GM13977 (cell line): ENCODE measurements around the gene ZBTB17.
"Not testable (repeated sequence)": the region's sequence is repeated elsewhere in the genome, so short reads cannot be mapped to it uniquely, and the experiment has no call there.

ENCODE experiments used
- DNase-seq: peaks from one replicate; pipeline ENCODE4 v3.0.0; 2012; ENCODE audit warnings: low spot score
- in situ Hi-C: fragments of 300-500 bp; cut with MboI; formaldehyde crosslinking; loops from one replicate; pipeline ENCODE4 v1.12.0; 2022; ENCODE audit warnings: low sequenced_read_pairs, low pct_unique_long_range_greater_than_20kb, mixed read lengths, inconsistent platforms; ENCODE audit not compliant: unreplicated experiment
- TF ChIP-seq, protein P1 (sequence below): IDR thresholded peaks from 2 replicates; pipeline ENCODE4 v1.5.1; 2012; ENCODE audit warnings: mild to moderate bottlenecking, control low read depth; ENCODE audit not compliant: insufficient read depth; ENCODE audit errors: extremely low read depth, missing control alignments

The ZBTB17 gene

DNA sequence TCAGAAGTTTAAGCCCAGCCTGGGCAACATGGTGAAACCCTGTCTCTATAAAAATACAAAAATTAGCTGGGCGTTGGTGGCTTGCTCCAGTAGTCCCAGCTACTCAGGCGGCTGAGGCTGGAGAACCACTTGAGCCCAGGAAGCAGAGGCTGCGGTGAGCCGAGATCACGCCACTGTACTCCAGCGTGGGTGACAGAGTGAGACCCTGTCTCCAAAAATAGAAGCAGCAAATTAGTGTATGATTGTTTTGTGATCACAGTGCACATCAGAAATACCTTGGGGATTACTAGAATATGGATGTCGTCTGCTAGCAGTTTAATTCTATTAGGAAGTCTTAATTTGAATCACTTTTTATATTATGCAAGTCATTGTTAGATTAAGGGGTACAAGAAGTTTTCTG is 59.0 kb downstream of the ZBTB17 start:
- peak; percentile 21 for DNase-seq
- in situ Hi-C loops, result no loop called here

DNA sequence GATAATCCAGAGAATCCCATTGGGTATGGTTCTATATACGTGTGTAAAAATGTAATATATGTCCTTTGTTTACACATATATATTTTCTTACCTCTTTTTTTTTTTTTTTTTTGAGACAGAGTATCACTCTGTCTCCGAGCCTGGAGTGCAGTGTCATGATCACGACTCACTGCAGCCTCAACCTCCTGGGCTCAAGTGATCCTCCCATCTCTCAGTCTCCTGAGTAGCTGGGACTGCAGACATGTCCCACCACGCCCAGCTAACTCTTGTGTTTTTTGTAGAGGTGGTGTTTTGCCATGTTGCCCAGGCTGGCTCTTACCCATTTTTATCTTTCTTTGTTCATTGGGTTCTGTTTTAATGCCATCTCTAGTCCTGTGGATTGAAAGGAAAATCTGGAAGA is 59.5 kb downstream of the ZBTB17 start:
- in situ Hi-C loops, result no loop called here
- no peak for DNase-seq
- TF ChIP-seq, protein P1, sequence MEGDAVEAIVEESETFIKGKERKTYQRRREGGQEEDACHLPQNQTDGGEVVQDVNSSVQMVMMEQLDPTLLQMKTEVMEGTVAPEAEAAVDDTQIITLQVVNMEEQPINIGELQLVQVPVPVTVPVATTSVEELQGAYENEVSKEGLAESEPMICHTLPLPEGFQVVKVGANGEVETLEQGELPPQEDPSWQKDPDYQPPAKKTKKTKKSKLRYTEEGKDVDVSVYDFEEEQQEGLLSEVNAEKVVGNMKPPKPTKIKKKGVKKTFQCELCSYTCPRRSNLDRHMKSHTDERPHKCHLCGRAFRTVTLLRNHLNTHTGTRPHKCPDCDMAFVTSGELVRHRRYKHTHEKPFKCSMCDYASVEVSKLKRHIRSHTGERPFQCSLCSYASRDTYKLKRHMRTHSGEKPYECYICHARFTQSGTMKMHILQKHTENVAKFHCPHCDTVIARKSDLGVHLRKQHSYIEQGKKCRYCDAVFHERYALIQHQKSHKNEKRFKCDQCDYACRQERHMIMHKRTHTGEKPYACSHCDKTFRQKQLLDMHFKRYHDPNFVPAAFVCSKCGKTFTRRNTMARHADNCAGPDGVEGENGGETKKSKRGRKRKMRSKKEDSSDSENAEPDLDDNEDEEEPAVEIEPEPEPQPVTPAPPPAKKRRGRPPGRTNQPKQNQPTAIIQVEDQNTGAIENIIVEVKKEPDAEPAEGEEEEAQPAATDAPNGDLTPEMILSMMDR, result no peak

More for the DNA sequence above, 59.0 kb downstream of the ZBTB17 start:
- TF ChIP-seq, protein P1, result no peak

DNA sequence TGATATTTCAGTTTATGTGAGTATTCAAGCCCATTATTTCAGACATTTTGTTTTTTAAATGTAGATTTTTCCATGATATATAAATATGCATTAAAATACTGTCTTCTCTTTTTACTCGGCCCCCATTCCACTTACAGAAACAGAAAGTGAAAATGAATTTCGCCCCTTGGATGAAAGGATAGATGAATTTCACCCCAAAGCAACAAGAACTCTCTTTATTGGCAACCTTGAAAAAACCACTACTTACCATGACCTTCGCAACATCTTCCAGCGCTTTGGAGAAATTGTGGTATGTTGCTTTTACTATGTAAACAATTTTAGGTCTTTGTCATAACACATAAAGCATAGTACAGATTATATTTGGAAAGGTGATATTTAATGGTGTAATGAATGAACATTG is 59.9 kb downstream of the ZBTB17 start:
- in situ Hi-C loops, result no loop called here
- no peak for DNase-seq
- TF ChIP-seq, protein P1, result no peak

DNA sequence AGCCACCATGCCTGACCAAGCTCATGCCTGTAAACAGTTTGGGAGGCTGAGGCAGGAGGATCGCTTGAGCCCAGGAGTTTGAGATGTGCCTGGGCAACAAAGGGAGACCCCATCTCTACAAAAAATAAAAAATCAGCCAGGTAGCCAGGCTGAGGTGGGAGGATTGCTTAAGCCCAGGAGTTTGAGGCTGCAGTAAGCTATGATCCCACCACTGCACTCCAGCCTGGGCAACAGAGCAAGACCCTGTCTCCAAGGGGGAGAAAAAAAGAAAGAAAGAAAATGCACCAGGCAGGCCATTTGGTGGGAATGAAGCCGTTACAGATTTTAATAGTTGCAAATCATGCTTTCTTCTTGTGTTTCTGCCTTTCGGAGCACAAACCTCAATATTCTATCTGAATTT is 62.3 kb downstream of the ZBTB17 start:
- in situ Hi-C loops, DNase-seq: not testable (repeated sequence)

DNA sequence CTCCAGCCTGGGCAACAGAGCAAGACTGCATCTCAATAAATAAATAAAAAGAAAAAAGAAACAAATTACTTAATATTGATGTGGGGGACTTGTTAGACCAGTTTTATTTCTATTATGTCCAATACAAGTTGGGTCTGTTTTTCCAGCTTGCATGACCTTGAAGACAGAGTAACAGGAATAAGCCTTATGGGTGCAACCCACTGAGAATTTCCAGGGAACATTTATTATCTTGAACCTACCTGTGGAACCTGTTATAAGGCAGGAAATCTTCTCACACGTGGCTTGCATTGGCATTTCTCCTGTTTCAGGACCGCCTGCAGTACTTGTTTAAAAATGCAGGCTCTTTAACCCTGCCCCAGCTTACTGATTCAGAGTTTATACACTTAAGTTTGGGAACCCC is 64.0 kb downstream of the ZBTB17 start:
- in situ Hi-C loops, result no loop called here
- no peak for DNase-seq
- TF ChIP-seq, protein P1, result no peak

DNA sequence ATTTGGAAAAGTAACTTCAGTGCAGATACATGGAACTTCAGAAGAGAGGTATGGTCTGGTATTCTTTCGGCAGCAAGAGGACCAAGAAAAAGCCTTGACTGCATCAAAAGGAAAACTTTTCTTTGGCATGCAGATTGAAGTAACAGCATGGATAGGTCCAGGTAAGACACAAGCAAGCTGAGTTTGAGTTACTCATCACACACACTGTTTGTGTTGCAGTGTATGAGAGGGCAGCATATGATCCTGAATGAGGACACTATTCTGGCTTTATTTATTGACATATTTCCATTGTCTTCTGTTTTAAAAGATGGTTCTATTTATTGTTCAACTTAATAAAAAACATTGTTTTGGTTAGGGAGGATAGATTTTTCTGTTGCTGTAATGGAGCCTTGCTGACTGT is 64.8 kb downstream of the ZBTB17 start:
- no peak for DNase-seq
- TF ChIP-seq, protein P1, result no peak
- in situ Hi-C loops, result no loop called here

DNA sequence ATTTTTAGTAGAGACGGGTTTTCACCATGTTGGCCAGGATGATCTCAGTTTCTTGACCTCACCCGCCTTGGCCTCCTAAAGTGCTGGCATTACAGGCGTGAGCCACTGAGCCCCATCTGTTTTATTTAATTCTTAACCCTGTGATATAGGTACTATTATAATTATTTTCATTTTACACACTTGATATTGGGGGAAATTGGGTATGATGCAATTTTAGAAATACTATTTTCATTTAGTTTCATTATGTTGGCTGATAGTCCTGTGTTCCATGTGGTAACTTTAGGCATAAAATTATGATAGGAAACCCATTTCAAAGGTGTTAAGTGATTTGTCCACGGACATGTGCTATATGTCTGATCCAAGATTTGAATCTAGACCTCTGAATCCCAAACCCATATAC is 67.3 kb downstream of the ZBTB17 start:
- TF ChIP-seq, protein P1, result no peak
- DNase-seq, result no peak
- in situ Hi-C loops, result no loop called here
